B cell (primary cell): ENCODE measurements around the gene TRA2B. TPM values are rescaled to one million over a fixed set of nuclear protein-coding genes. Genes with fewer than 3 reads are reported as not detected.

Source experiments
- ATAC-seq: fragments of 200-7000 bp; cut with Tn5 transposase; one replicate; pipeline ENCODE4 v1.10.0; 2021; ENCODE audit warnings: low read depth, mild to moderate bottlenecking, moderate number of reproducible peaks, moderate library complexity
- CTCF ChIA-PET: fragments of 350-600 bp; sonication (Branson Sonifier 250); formaldehyde crosslinking; loops from one replicate; lab custom pipeline; 2021; ENCODE audit warnings: antibody characterized with exemption, inconsistent platforms; lab: Charles Lee
- POLR2A ChIA-PET: fragments of 350-600 bp; sonication (Branson Sonifier 250); formaldehyde crosslinking; loops from one replicate; lab custom pipeline; 2021; ENCODE audit warnings: antibody characterized with exemption; lab: Charles Lee
- DNase-seq: peaks from one replicate; pipeline ENCODE4 v3.0.0; 2013
- H2AFZ ChIP-seq: 2 replicates; pipeline ENCODE4 v1.6.1; 2012; ENCODE audit warnings: mild to moderate bottlenecking, low read depth, low read length; ENCODE audit not compliant: insufficient read depth, poor library complexity, severe bottlenecking
- H3K27ac ChIP-seq, 2 donors: 1 replicate in 1 of 2; 2 replicates in 1 of 2; pipeline ENCODE4 v1.5.1; 2012 to 2013; ENCODE audit warnings: low read length in 2 of 2, mild to moderate bottlenecking in 2 of 2, moderate library complexity in 1 of 2
- H3K27me3 ChIP-seq, 4 experiments: fragments of 200-600 bp in 1 of 4; sonication (generic) in 1 of 4; replicated peaks in 1 of 4; 1 replicate in 2 of 4; 2 replicates in 2 of 4; pipeline versions ENCODE4 v1.6.1 to v1.7.0; 2013 to 2016; ENCODE audit warnings: low read length in 3 of 4, mild to moderate bottlenecking in 2 of 4, mixed read lengths in 1 of 4, moderate library complexity in 1 of 4; ENCODE audit not compliant: insufficient read depth in 4 of 4, control insufficient read depth in 3 of 4; ENCODE audit errors: control extremely low read depth in 1 of 4
- H3K36me3 ChIP-seq, 2 experiments: replicated peaks in 1 of 2; 1 replicate in 1 of 2; 2 replicates in 1 of 2; pipeline versions ENCODE4 v1.6.1 to v1.7.1; 2013; ENCODE audit warnings: low read length in 1 of 2; ENCODE audit not compliant: insufficient read depth in 2 of 2, control insufficient read depth in 1 of 2; ENCODE audit errors: control extremely low read depth in 1 of 2, extremely low read depth in 1 of 2
- H3K4me1 ChIP-seq, 2 donors: fragments of 200-600 bp in 1 of 2; sonication (generic) in 1 of 2; 1 replicate in 1 of 2; 2 replicates in 1 of 2; pipeline versions ENCODE4 v1.5.1 to v1.6.1; 2013 to 2017; ENCODE audit warnings: low read length in 2 of 2; ENCODE audit not compliant: control insufficient read depth in 2 of 2, insufficient read depth in 2 of 2
- H3K4me2 ChIP-seq: replicated peaks from 2 replicates; pipeline ENCODE3; 2012; ENCODE audit warnings: mild to moderate bottlenecking, low read depth, low read length; ENCODE audit not compliant: poor library complexity, severe bottlenecking
- H3K4me3 ChIP-seq, 5 experiments: fragments of 200-600 bp in 1 of 5; sonication (generic) in 1 of 5; 1 replicate in 3 of 5; 2 replicates in 2 of 5; pipeline versions ENCODE4 v1.5.1 to v1.7.0; 2011 to 2016; ENCODE audit warnings: low read length in 4 of 5, mild to moderate bottlenecking in 4 of 5, low read depth in 2 of 5, control low read depth in 1 of 5, moderate library complexity in 1 of 5; ENCODE audit not compliant: insufficient read depth in 1 of 5; ENCODE audit errors: control extremely low read depth in 1 of 5, extremely low read depth in 1 of 5
- H3K79me2 ChIP-seq: fragments of 200-600 bp; sonication (generic); one replicate; pipeline ENCODE4 v1.6.0; 2016; ENCODE audit warnings: low read length; ENCODE audit not compliant: control insufficient read depth, insufficient read depth
- H3K9ac ChIP-seq: fragments of 200-600 bp; sonication (generic); 2 replicates; pipeline ENCODE4 v1.6.1; 2017; ENCODE audit warnings: mild to moderate bottlenecking, low read length, moderate library complexity
- H3K9me3 ChIP-seq, 3 donors: one replicate each; pipeline versions ENCODE4 v1.6.1 to v1.7.1; 2013; ENCODE audit warnings: low read length in 2 of 3; ENCODE audit not compliant: control insufficient read depth in 2 of 3, insufficient read depth in 1 of 3; ENCODE audit errors: control extremely low read depth in 1 of 3
- H4K20me1 ChIP-seq: 2 replicates; pipeline ENCODE4 v1.6.0; 2012; ENCODE audit warnings: mild to moderate bottlenecking, low read length; ENCODE audit not compliant: insufficient read depth, control insufficient read depth, poor library complexity, severe bottlenecking
- H3K27ac Mint-ChIP-seq: one replicate; pipeline ENCODE4 v1.8.0; 2021; ENCODE audit warnings: mixed read lengths
- H3K27me3 Mint-ChIP-seq: one replicate; pipeline ENCODE4 v1.8.0; 2021; ENCODE audit warnings: mixed read lengths
- H3K4me1 Mint-ChIP-seq: one replicate; pipeline ENCODE4 v1.8.0; 2021; ENCODE audit warnings: mixed read lengths
- H3K4me3 Mint-ChIP-seq: one replicate; pipeline ENCODE4 v1.8.0; 2021; ENCODE audit warnings: mixed read lengths
- H3K9me3 Mint-ChIP-seq: one replicate; pipeline ENCODE4 v1.8.0; 2022; ENCODE audit warnings: mixed read lengths; ENCODE audit not compliant: insufficient read depth
- EZH2 ChIP-seq: IDR thresholded peaks from 2 replicates; pipeline ENCODE4 v1.6.1; 2012; ENCODE audit warnings: borderline replicate concordance, low read depth, mild to moderate bottlenecking, moderate library complexity, low read length; ENCODE audit not compliant: insufficient read depth, poor library complexity, severe bottlenecking
- WGBS: methylation state at CpG from one replicate; pipeline ENCODE4 v1.1.5; 2013; ENCODE audit warnings: missing lambda C conversion rate; ENCODE audit not compliant: insufficient coverage; 5-methylcytosine and 5-hydroxymethylcytosine counted together
- intact Hi-C: fragments of 100-400 bp; cut with micrococcal nuclease; formaldehyde crosslinking; loops from one replicate; pipeline ENCODE4 v1.10.0; 2022
- polyA plus RNA-seq: library from polyadenylated mRNA; depleted of rRNA; stranded (reverse); fragments of >200 nt; gene quantifications from 2 replicates; pipeline ENCODE4 v1.2.3, GENCODE V29; 2012
- total RNA-seq, 2 donors: library from RNA; stranded (reverse); fragments of 120-200 nt in 1 of 2; gene quantifications; 1 replicate in 1 of 2; 2 replicates in 1 of 2; pipeline versions ENCODE4 v1.2.3 to v1.2.4, GENCODE V29; 2013 to 2022
- TF ChIP-seq, protein P1 (sequence below): fragments of 200-600 bp; IDR thresholded peaks from one replicate; pipeline ENCODE4 v1.8.0; 2022; ENCODE audit warnings: antibody characterized with exemption, mild to moderate bottlenecking

Gene TRA2B
- total and polyA plus RNA-seq, 2 donors (not counting 1 experiment from before 2014, with no cell fraction given), result 220 to 1,062 TPM

DNA sequence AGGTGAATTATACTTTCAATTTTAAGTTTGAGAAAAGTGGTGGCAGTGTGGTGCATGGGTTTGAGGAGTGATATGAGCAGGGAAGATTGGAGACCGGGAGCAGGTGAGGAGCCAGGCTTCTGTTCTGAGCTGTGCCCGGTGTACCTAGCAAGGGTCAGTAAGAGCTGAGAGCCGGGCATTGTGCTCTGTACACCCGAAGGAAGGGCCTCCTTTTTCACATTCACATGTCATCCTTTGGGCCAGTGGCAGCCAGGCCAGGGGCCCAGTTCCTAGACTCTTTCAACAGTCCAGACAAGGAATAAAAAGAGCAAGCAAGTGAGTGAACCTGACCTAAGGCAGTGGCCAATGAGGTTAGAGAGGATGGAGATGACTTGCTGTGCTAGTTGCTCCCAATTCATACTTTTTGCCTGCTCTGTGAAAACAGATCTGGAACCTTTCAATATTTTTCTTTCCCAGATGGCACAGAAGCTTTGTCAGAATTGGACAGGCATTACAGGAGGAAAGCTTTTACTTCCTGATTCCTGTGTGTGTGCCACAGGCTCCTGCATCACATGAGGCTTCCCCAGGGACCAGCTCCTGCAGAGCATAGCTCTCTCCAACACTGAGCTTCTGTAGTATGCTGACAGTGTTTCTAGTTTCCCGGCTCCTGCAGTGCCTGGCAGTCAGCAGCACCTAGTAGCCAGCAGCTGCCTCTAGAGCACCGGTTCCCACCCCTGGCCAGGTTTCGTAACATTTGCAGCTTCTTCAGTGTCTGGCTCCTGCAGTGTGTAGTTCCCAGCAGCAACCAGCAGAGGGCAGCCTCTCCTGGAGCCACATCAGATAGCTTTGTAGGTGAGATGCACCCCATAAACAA is 5.3 kb upstream of the TRA2B start:
- intact Hi-C loops, result loop anchor here (1.0 kb wide), 1 partner anchor 674 kb away; no protein-coding TSS in a partner anchor
- Histone ChIP-seq H3K4me3 (peak overlapping the region in 4 of 5 experiments; percentile 13 to 35 (median 21)), H2AFZ (peak overlapping the region; percentile 80), H3K27me3 (peaks cover 0 to 4% (median 2%) of the 10 kb centered on the region in 4 experiments), H3K4me2 (peak overlapping the region; percentile 74), H4K20me1 (no peaks in the 10 kb centered on the region), H3K9me3 (no peaks in the 10 kb centered on the region), H3K79me2 (no peaks in the 10 kb centered on the region), H3K36me3 (no peaks in the 10 kb centered on the region), H3K27ac (no peak overlapping the region), H3K9ac (peak overlapping the region; percentile 37), H3K4me1 (peaks cover 6 to 14% of the 10 kb centered on the region in 2 donors)
- ATAC-seq (peak; percentile 98), DNase-seq (peak; percentile 90)
- Mint-ChIP-seq H3K9me3 (no peaks in the 10 kb centered on the region), H3K27ac (peak overlapping the region; percentile 70), H3K27me3 (peaks cover 7% of the 10 kb centered on the region), H3K4me1 (peaks cover 14% of the 10 kb centered on the region), H3K4me3 (peak overlapping the region; percentile 70)
- 45% methylated on average over 6 of the region's 7 CpGs for WGBS
- ChIA-PET CTCF (interaction anchor here (0.6 to 4.1 kb wide), 41 partner anchors 9 to 1726 kb away, joined by 3 to 55 read pairs (median 6); partner anchors contain the start of genes CRYGS, DNAJB11, EIF4A2 and ETV5), POLR2A (interaction anchor here (0.6 kb wide), 2 partner anchors 164 to 486 kb away, joined by 4 read pairs; no protein-coding TSS in a partner anchor)
- TF ChIP-seq, protein P1, sequence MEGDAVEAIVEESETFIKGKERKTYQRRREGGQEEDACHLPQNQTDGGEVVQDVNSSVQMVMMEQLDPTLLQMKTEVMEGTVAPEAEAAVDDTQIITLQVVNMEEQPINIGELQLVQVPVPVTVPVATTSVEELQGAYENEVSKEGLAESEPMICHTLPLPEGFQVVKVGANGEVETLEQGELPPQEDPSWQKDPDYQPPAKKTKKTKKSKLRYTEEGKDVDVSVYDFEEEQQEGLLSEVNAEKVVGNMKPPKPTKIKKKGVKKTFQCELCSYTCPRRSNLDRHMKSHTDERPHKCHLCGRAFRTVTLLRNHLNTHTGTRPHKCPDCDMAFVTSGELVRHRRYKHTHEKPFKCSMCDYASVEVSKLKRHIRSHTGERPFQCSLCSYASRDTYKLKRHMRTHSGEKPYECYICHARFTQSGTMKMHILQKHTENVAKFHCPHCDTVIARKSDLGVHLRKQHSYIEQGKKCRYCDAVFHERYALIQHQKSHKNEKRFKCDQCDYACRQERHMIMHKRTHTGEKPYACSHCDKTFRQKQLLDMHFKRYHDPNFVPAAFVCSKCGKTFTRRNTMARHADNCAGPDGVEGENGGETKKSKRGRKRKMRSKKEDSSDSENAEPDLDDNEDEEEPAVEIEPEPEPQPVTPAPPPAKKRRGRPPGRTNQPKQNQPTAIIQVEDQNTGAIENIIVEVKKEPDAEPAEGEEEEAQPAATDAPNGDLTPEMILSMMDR, result peak; percentile 98
- TF ChIP-seq EZH2, result no peak

DNA sequence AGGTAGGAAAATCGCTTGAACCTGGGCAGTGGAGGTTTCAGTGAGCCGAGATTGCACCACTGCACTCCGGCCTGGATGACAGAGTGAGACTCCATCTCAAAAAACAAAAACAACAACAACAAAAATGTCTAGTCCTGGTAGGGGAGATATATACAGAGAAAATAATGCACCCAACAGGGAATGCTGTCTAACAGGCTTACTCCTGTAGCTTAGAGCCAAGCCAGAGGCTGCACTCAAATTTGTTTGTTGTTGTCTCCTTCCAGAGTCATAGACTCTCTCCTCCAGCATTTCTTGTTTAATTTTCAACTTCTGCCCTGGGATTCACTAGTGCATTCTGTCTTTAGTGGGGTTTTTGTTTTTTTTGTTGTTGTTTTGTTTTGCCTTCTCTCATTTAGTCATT is 4.6 kb upstream of the TRA2B start:
- intact Hi-C loops, result no loop called here
- peak overlapping the region; percentile 80 for H2AFZ ChIP-seq
- H3K4me1 ChIP-seq, result peaks cover 6 to 15% of the 10 kb centered on the region in 2 donors
- no peak overlapping the region for H3K27ac ChIP-seq
- Mint-ChIP-seq H3K27me3 (peaks cover 4% of the 10 kb centered on the region), H3K27ac (peak overlapping the region; percentile 12), H3K4me3 (peak overlapping the region; percentile 20), H3K4me1 (peaks cover 15% of the 10 kb centered on the region), H3K9me3 (no peaks in the 10 kb centered on the region)
- TF ChIP-seq, protein P1, result no peak
- TF ChIP-seq EZH2, result no peak
- peaks cover 0 to 4% (median 2%) of the 10 kb centered on the region in 4 experiments for H3K27me3 ChIP-seq
- H4K20me1 ChIP-seq, result peaks cover 4% of the 10 kb centered on the region
- H3K4me2 ChIP-seq, result no peak overlapping the region
- ATAC-seq (no peak), DNase-seq (no peak)
- no CpG with 5 or more reads among the region's 3 CpGs for WGBS
- H3K79me2 ChIP-seq, result peaks cover 4% of the 10 kb centered on the region
- H3K36me3 ChIP-seq, result no peaks in the 10 kb centered on the region
- ChIA-PET CTCF (interaction anchor here (0.7 to 4.1 kb wide), 11 partner anchors 11 to 841 kb away, joined by 3 to 55 read pairs (median 9); partner anchors contain the start of gene EIF4A2), POLR2A (no interaction called here)
- no peak overlapping the region for H3K9ac ChIP-seq
- H3K4me3 ChIP-seq, result no peak overlapping the region
- H3K9me3 ChIP-seq, result no peaks in the 10 kb centered on the region
